NB4 (cell line): ENCODE measurements around the gene NGEF.

Experiments
- DNase-seq: peaks from one replicate; pipeline ENCODE4 v3.0.0; 2010; ENCODE audit warnings: low read depth
- H3K4me3 ChIP-seq: one replicate; pipeline ENCODE4 v1.5.1; 2011; ENCODE audit warnings: mild to moderate bottlenecking, low read depth, low read length, moderate library complexity
- MYC ChIP-seq: IDR thresholded peaks from 2 replicates; pipeline ENCODE4 v1.6.1; 2011; ENCODE audit warnings: low read depth, low read length
- POLR2A ChIP-seq: IDR thresholded peaks from 2 replicates; pipeline ENCODE4 v1.6.1; 2011; ENCODE audit warnings: mild to moderate bottlenecking; ENCODE audit not compliant: insufficient read length; ENCODE audit errors: extremely low read depth
- TF ChIP-seq, protein P1 (sequence below): IDR thresholded peaks from 2 replicates; pipeline ENCODE4 v1.6.1; 2011; ENCODE audit warnings: low read depth, low read length
- TF ChIP-seq, protein P2 (sequence below): IDR thresholded peaks from one replicate; pipeline ENCODE4 v1.5.1; 2012; ENCODE audit warnings: low read depth, low read length

Gene NGEF

DNA sequence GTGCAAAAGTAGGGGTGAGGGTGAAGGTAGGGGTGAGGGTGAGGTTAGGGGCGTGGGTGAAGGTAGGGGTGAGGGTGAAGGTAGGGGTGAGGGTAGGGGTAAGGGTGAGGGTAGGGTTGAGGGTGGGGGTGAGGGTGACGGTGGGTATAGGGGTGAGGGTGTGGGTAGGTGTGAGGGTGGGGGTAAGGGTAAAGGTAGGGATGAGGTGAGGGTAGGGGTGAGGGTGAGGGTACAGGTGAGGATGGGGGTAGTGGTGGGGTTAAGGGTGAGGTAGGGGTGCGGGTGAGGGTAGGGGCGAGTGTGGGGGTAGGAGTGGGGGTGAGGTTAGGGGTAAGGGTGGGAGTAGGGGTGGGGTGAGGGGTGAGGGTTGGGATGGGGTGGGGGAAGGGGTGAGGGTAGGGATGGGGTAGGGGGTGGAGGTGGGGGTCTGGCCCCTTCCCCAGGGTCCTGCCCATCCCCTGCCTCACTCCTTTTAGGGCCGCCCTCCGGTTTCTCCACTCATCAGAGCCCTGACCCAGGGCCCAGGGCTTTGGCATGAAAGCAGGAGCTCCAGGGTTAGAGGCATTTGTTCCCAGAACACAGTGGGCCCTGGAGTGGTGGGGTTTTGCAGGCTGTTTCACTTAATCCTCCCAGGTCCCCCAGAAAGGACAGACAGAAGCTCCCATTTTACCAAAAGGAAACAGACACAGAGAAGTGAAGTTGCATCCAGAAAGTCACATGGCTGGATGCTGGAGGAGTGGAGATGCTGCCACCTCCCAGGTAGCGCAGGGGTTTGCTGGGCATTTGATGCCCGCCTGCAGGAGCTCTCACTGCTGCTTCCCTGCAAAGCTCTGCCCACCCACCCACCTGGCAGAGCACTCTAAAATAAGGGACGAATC lies 116.1 kb downstream of the NGEF start:
- DNase-seq, result no peak
- H3K4me3 ChIP-seq, result no peak overlapping the region
- TF ChIP-seq MYC (no peak), POLR2A (no peak)
- TF ChIP-seq, protein P1, sequence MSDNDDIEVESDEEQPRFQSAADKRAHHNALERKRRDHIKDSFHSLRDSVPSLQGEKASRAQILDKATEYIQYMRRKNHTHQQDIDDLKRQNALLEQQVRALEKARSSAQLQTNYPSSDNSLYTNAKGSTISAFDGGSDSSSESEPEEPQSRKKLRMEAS, result no peak
- TF ChIP-seq, protein P2, sequence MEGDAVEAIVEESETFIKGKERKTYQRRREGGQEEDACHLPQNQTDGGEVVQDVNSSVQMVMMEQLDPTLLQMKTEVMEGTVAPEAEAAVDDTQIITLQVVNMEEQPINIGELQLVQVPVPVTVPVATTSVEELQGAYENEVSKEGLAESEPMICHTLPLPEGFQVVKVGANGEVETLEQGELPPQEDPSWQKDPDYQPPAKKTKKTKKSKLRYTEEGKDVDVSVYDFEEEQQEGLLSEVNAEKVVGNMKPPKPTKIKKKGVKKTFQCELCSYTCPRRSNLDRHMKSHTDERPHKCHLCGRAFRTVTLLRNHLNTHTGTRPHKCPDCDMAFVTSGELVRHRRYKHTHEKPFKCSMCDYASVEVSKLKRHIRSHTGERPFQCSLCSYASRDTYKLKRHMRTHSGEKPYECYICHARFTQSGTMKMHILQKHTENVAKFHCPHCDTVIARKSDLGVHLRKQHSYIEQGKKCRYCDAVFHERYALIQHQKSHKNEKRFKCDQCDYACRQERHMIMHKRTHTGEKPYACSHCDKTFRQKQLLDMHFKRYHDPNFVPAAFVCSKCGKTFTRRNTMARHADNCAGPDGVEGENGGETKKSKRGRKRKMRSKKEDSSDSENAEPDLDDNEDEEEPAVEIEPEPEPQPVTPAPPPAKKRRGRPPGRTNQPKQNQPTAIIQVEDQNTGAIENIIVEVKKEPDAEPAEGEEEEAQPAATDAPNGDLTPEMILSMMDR, result no peak

DNA sequence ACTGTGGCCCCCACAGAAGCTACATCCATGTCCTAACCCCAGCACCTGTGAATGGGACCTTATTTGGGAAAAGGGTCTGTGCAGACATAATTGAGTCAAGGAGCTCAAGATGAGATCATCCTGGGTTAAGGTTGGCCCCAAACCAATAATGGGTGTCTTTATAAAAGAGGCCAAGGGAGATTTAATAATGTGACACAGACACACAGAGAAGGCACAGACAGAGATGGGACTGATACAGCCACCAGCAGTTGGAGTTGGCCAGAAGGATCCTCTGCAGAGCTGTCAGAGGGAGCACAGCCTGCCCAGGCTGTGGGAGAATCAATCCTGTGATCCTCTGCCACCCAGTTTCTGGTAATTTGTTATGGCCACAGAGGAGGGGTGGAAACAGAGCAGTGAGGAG lies 116.9 kb downstream of the NGEF start:
- TF ChIP-seq POLR2A (no peak), MYC (no peak)
- TF ChIP-seq, protein P1, result no peak
- TF ChIP-seq, protein P2, result no peak
- DNase-seq, result no peak
- H3K4me3 ChIP-seq, result no peak overlapping the region

DNA sequence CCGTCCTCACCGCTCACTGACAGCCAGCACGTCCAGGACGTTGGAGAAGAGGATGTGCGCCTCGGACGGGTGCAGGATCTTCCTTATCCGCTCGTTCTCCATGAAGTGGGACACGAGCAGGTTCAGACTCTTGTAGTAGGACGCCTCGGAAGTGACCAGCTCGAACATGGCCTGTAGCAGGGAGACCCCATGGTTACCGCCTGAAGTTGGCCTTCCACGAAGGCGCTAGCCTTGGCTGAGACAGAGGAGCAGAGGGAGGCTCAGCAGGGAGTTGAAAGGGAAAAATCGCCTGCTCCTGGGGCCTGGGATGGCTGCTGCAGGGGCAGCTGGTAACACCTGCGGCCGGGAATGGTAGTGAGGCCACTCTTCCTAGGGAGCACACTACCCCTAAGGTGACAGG lies 118.3 kb downstream of the NGEF start:
- no peak overlapping the region for H3K4me3 ChIP-seq
- DNase-seq, result no peak
- TF ChIP-seq MYC (no peak), POLR2A (no peak)
- TF ChIP-seq, protein P2, result no peak
- TF ChIP-seq, protein P1, result no peak

DNA sequence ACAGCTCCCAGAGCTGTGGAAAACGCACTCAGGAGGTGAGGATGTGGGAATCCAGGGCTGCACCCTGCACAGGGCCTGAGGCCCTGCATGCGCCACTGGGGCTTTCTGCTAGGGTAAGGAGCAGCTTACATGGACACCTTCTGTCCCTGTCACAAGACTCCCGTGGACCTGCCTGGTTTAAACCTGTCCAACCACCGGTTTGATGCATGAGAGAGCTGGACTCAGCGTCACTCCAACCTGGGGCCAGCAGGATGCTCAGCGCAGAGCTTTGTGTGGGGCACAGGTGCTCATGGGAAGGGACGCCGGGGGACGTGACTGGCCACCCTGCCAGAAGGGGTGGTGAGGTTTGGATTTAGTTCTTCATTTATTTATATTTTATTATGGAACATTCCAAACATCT lies 118.8 kb downstream of the NGEF start:
- no peak for DNase-seq
- no peak overlapping the region for H3K4me3 ChIP-seq
- TF ChIP-seq, protein P1, result no peak
- TF ChIP-seq, protein P2, result no peak
- TF ChIP-seq MYC, result no peak
- no peak for TF ChIP-seq POLR2A

DNA sequence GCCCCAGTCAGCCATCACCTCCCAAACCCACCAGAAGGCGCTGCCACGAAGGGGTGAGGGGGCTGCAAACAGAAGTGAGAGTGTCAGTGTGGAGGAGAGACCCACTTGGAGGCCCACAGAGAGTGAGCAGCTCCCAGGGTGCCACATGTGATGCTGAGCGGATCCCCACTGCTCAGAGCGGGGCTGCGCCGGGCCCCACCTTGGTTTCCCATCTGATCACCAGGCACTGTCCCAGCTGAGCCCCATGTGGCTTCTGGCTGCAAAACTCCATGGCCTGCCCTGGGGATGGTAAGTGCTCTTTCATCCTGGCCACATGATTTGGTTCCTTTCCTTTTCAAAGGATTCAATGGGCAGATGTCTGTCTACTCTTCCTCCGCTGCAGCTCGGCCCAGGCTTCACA lies 119.2 kb downstream of the NGEF start:
- TF ChIP-seq, protein P1, result no peak
- TF ChIP-seq, protein P2, result no peak
- TF ChIP-seq MYC (no peak), POLR2A (no peak)
- no peak for DNase-seq
- no peak overlapping the region for H3K4me3 ChIP-seq
